Small intestine (tissue), 7 donors: Measurements from ENCODE around the gene RNF207. TPM values are rescaled to one million over a fixed set of nuclear protein-coding genes. Genes with fewer than 3 reads are reported as not detected.

Experiments used
- DNase-seq, 2 donors: peaks; one replicate each; pipeline versions ENCODE4 v3.0.0 to v3.0.0-alpha.2; 2013
- FAIRE-seq: peaks from 2 replicates; lab custom pipeline; 2012; peaks lifted over from hg19 to GRCh38; lab: Jason Lieb, UNC
- H3K27ac ChIP-seq, 3 donors: one replicate each; pipeline ENCODE4 v1.5.1; 2013; ENCODE audit warnings: low read length in 2 of 3, mild to moderate bottlenecking in 2 of 3, control low read depth in 1 of 3, inconsistent platforms in 1 of 3, low read depth in 1 of 3, moderate library complexity in 1 of 3
- H3K27me3 ChIP-seq, 3 donors: one replicate each; pipeline ENCODE4 v1.6.1; 2013; ENCODE audit warnings: low read length in 3 of 3, inconsistent platforms in 1 of 3; ENCODE audit not compliant: control insufficient read depth in 3 of 3, insufficient read depth in 3 of 3
- H3K36me3 ChIP-seq, 3 donors: one replicate each; pipeline ENCODE4 v1.6.1; 2013; ENCODE audit warnings: low read length in 3 of 3, inconsistent platforms in 1 of 3, low read depth in 1 of 3, mild to moderate bottlenecking in 1 of 3, moderate library complexity in 1 of 3; ENCODE audit not compliant: control insufficient read depth in 3 of 3, insufficient read depth in 2 of 3
- H3K4me1 ChIP-seq, 3 donors: one replicate each; pipeline ENCODE4 v1.6.1; 2013; ENCODE audit warnings: low read length in 2 of 3, inconsistent platforms in 1 of 3, low read depth in 1 of 3, mild to moderate bottlenecking in 1 of 3, moderate library complexity in 1 of 3; ENCODE audit not compliant: control insufficient read depth in 3 of 3, insufficient read depth in 2 of 3
- H3K4me3 ChIP-seq, 3 donors: one replicate each; pipeline ENCODE4 v1.5.1; 2013; ENCODE audit warnings: low read length in 3 of 3, control low read depth in 1 of 3, inconsistent platforms in 1 of 3, low read depth in 1 of 3, mild to moderate bottlenecking in 1 of 3, moderate library complexity in 1 of 3
- H3K9me3 ChIP-seq, 2 donors: one replicate each; pipeline ENCODE4 v1.6.1; 2013; ENCODE audit warnings: low read depth in 1 of 2, low read length in 1 of 2; ENCODE audit not compliant: control insufficient read depth in 2 of 2, insufficient read depth in 1 of 2
- WGBS, 3 donors: extraction: QIAGEN DNeasy Blood & Tissue Kit; methylation state at CpG; one replicate each; pipeline ENCODE4 v1.1.7; 2013; 5-methylcytosine and 5-hydroxymethylcytosine counted together
- polyA plus RNA-seq, 4 donors: library from polyadenylated mRNA; stranded (reverse) in 3 of 4; unstranded in 1 of 4; fragments of 200-250 nt in 3 of 4; fragments of 120-200 nt in 1 of 4; gene quantifications; one replicate each; pipeline versions ENCODE4 v1.2.1 to v1.2.3, GENCODE V29; 2013
- donor health status: healthy with polysubstance abuse.
- donor health status: control.
- donor health status: control.
- donor health status: Bipolar disorder and iron deficiency.
- donor health status: healthy.

The RNF207 gene
- polyA plus RNA-seq, 4 donors: 5.1 to 40.0 (median 17.6) TPM

DNA sequence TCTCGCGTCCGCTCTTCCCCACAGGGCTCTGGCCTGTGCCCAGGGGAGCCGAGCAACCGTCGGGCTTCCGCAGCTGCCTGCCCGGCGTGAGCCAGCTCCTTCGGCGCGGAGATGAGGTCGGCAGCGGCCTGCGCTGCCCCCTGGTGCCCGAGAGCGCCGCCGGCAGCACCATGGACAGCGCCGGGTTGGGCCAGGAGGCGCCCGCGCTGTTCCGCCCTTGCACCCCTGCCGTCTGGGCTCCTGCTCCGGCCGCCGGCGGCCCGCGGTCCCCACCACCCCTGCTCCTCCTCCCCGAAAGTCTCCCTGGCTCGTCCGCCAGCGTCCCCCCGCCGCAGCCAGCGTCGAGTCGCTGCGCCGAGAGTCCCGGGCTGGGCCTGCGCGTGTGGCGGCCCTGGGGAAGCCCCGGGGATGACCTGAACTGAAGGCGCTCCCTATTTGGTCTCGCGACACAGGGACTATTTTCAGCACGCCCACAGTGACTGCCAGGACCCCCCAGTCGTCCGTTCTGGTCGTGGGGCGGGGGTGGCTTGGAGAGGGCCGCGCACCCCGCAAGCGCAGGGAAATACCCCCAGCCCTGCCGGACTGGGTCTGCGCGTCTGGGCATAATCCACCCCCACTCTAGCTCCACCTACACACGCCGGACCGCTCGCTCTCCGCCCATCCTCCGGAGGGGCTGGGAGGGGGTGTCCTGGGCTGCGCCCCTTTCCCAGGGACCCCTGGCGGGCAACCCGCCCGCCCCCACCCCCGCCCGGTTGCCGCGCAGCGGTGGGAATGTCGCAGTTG is 39.4 kb downstream of the RNF207 start:
- peaks cover 2 to 41% (median 4%) of the 10 kb centered on the region in 3 donors for H3K4me1 ChIP-seq
- peaks cover 0 to 5% (median 0%) of the 10 kb centered on the region in 3 donors for H3K36me3 ChIP-seq
- 1 to 2% (median 2%) methylated on average over 62 to 79 of the region's 79 CpGs for WGBS, 3 donors
- FAIRE-seq: no peak
- H3K9me3 ChIP-seq: no peaks in the 10 kb centered on the region
- peaks cover 13 to 66% (median 36%) of the 10 kb centered on the region in 3 donors for H3K27me3 ChIP-seq
- H3K27ac ChIP-seq: no peak overlapping the region
- peak; percentile 73 to 91 for DNase-seq
- peak overlapping the region in 1 of 3 donors; percentile 17 for H3K4me3 ChIP-seq

DNA sequence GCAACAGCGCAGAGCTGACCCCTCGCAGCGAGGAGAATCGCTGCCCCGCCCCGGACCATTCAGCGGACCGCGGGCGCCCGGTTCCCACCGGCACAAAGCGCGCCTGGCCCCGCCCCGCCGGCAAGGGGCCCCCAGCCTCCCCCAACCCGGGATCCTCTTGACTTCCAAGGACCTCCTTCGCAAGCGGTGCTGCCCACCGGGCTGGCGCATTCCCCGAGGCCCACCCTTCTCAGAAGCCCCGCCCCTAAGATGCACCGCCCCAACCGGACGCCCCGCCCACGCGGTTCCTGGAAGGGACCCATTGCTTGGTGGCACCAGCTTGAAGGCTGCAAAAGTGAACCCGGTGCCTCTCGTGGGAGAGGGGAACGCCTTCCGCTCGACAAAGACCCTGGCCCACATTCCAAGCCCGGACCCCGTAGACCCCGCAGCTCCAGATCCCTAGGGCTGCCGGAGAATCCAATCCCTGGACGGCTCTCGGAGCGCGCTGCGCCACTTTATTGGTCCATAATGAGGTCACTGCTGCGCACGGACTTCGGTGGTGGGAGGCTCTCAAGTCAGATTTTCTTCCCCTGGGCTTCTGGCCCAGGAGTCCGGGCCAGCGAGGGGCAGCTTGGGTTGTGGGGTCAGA is 40.1 kb downstream of the RNF207 start:
- no peak for FAIRE-seq
- DNase-seq: peak; percentile 22 to 47
- peak overlapping the region in 1 of 3 donors; percentile 17 for H3K4me3 ChIP-seq

DNA sequence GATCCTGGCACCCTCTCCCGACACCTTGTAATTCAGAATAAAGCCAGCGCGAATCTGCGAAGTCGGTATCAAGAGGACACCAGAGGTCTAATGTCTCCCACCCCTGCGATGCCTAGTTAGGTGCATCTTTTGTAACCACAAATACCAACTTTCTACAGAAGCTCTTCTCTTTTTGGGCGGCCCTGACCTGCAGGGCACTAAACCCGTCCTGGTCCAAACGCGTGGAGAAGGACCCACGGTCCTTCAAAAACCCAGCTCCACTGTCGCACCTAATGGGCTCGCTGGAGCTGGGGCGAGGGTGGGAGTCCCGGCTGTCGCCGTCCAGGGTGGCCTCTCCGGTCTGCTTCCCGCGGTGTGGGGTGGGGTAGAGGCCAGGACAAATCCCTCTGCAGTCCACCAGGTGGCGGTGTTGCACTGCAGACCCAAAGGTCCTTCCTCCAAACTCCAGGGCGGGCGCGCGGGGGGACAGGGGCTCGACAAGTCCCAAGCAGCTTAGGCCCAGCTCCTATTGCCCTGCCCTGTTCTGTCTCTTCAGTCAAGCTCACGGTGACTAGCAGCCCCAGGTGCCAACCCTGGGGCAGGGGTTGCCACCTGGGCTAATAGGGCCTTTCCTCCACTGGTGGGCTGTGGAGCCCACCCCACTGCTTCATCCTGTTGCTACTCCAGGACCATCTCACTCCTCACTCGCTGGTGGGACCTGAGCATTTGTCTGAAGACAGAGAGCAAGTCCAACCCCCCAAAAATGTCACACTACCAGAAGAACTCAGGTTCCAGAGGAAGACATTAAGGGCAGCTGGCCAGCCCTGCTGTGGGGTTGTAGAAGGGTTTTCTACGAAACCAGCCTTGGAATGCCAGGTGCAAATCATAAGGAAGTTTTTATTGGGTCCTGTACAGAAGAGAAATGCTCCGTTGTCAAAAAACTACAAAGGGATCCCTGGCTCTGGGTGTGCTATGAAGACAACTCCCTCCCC is 40.9 kb downstream of the RNF207 start:
- no peak for FAIRE-seq
- Histone ChIP-seq H3K27me3 (peaks cover 10 to 52% (median 26%) of the 10 kb centered on the region in 3 donors), H3K4me1 (peaks cover 2 to 28% (median 4%) of the 10 kb centered on the region in 3 donors), H3K36me3 (peaks cover 0 to 14% (median 0%) of the 10 kb centered on the region in 3 donors), H3K4me3 (no peak overlapping the region), H3K9me3 (no peaks in the 10 kb centered on the region), H3K27ac (no peak overlapping the region)
- peak; percentile 71 to 84 for DNase-seq
- 4 to 7% (median 6%) methylated on average over 30 of the region's 30 CpGs for WGBS, 3 donors

More for the DNA sequence above, 40.1 kb downstream of the RNF207 start:
- Histone ChIP-seq H3K4me1 (peaks cover 2 to 36% (median 4%) of the 10 kb centered on the region in 3 donors), H3K9me3 (no peaks in the 10 kb centered on the region), H3K36me3 (peaks cover 0 to 7% (median 0%) of the 10 kb centered on the region in 3 donors), H3K27ac (no peak overlapping the region), H3K27me3 (peaks cover 13 to 60% (median 32%) of the 10 kb centered on the region in 3 donors)
- WGBS, 3 donors: 4 to 7% (median 5%) methylated on average over 32 to 49 of the region's 49 CpGs

GRCh38 chr1:6247651-6248050 is 41.7 kb downstream of the RNF207 start:
- DNase-seq (no peak), FAIRE-seq (no peak)
- Histone ChIP-seq H3K36me3 (peaks cover 0 to 21% (median 0%) of the 10 kb centered on the region in 3 donors), H3K27ac (no peak overlapping the region), H3K4me1 (peaks cover 0 to 27% (median 4%) of the 10 kb centered on the region in 3 donors), H3K4me3 (no peak overlapping the region), H3K9me3 (no peaks in the 10 kb centered on the region), H3K27me3 (peaks cover 5 to 48% (median 24%) of the 10 kb centered on the region in 3 donors)
- WGBS, 3 donors: 48 to 71% (median 49%) methylated on average over 5 of the region's 5 CpGs

GRCh38 chr1:6248161-6248776 is 42.4 kb downstream of the RNF207 start:
- peaks cover 0 to 25% (median 0%) of the 10 kb centered on the region in 3 donors for H3K36me3 ChIP-seq
- FAIRE-seq: no peak
- no peak for DNase-seq
- WGBS, 3 donors: 67 to 81% (median 73%) methylated on average over 14 of the region's 14 CpGs
- no peak overlapping the region for H3K27ac ChIP-seq
- H3K9me3 ChIP-seq: no peaks in the 10 kb centered on the region
- no peak overlapping the region for H3K4me3 ChIP-seq
- peaks cover 0 to 27% (median 4%) of the 10 kb centered on the region in 3 donors for H3K4me1 ChIP-seq
- H3K27me3 ChIP-seq: peaks cover 2 to 42% (median 18%) of the 10 kb centered on the region in 3 donors

DNA sequence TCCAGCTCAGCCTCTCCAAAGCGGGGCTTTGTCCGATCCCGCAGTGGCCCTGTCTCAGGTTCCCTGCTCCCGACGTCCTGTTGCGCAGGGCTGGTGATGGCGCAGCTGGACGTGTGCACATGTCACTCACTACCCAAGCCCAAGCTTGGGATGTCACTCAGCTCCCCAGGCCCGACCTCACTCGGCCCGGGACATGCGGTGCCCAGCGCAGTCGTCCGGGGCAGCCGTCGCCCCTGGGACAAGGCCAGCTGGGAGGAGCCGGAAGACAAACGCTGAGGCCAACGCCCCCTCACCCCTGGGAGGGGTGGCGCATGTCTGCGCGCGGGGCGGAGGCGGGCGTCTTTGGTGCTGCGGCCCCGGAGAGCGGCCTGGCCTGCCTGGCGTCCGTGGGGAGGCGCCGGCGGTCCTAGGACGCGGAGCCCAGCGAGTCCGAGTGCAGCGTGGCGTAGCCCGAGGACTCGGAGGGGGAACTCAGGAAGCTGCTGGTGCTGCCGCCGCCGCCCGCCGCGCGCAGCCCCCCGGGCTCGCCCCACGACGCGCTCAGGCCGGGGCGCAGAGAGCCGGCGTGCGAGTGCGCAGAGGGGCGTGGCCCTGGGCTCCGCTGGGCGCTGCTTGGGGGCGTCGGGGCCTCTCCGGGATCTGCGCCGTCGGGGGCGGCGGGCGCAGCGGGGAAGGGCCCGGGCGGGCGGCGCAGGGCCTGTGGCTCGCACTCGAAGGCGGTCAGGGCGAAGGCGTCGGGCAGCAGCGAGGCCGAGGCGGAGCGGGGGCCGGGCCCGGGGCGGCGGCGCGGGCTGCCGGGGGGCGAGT is 43.2 kb downstream of the RNF207 start:
- WGBS, 3 donors: 3 to 5% (median 4%) methylated on average over 36 to 96 of the region's 96 CpGs
- no peaks in the 10 kb centered on the region for H3K9me3 ChIP-seq
- no peak overlapping the region for H3K27ac ChIP-seq
- H3K27me3 ChIP-seq: peaks cover 0 to 33% (median 11%) of the 10 kb centered on the region in 3 donors
- H3K4me1 ChIP-seq: peaks cover 0 to 27% (median 4%) of the 10 kb centered on the region in 3 donors
- DNase-seq: peak; percentile 30 to 66
- peak overlapping the region in 1 of 3 donors; percentile 9 for H3K4me3 ChIP-seq
- FAIRE-seq: no peak
- H3K36me3 ChIP-seq: peaks cover 0 to 33% (median 0%) of the 10 kb centered on the region in 3 donors
